HG03060 (cell line): Measurements from ENCODE around the gene HSPA12B.

Source experiments
- ATAC-seq: cut with Tn5 transposase; IDR thresholded peaks from one replicate; pipeline ENCODE4 v1.9.1; 2021; ENCODE audit warnings: low read depth, moderate number of reproducible peaks; ENCODE audit not compliant: unreplicated experiment

Gene HSPA12B

DNA sequence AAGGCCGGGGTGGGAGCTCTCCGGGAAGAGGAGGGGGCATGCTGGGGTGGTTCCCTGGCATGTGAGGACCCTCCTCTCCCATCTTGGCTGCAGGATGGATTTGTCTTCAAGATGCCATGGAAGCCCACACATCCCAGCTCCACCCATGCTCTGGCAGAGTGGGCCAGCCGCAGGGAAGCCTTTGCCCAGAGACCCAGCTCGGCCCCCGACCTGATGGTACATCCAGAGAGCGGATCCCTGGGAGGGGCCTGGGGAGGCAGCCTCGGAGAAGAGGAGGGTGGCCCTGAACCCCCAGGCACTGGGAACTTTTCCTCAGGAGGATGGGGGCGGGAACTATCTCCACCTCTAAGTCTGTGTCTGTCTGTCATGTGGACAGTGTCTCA is 68.4 kb downstream of the HSPA12B start:
- no peak for ATAC-seq

DNA sequence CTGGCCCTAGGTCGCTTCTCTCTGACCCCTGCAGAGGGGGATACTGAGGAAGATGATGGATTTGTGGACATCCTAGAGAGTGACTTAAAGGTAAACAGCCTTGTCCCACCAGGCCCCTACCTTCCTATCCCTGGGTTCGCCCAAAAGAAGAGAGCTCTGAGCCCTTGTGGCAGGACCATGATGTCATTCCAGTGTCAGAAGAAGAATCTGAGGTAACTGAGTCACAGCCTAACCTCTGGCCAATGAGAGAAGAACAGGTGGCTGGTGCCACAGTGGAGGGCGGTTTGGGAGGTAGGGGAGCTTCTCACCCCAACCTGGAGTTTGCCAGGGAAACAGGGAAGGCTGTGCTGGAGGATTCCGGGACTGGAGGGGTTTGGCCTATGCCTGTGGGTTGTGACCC is 68.8 kb downstream of the HSPA12B start:
- ATAC-seq: no peak

DNA sequence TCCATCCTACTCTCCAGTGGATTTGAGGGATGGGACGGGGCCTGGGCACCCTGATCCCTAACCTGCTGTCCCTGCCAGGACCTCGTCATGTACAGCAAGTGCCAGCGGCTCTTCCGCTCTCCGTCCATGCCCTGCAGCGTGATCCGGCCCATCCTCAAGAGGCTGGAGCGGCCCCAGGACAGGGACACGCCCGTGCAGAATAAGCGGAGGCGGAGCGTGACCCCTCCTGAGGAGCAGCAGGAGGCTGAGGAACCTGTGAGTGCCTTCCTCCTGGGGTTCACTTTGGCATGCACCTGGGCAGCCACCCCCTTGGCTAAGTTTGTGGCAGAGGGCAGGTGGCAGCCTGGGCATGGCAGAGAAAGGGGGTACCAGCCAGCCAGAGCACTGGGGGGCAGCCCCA is 69.4 kb downstream of the HSPA12B start:
- ATAC-seq: no peak
